Measurements from ENCODE around the gene DKK2. TPM values are rescaled to one million over a fixed set of nuclear protein-coding genes. Genes with fewer than 3 reads are reported as not detected.

DKK2 gene
- total RNA-seq, 1 experiment from 2014 or later: not detected

GRCh38 chr4:107034091-107034995 is 1.8 kb downstream of the DKK2 start:
- Histone ChIP-seq H3K4me1 (ENCODE audit: insufficient read depth, low read length) (no peaks in the 10 kb centered on the region), H3K27me3 (ENCODE audit: low read length) (peaks cover 64% of the 10 kb centered on the region), H3K9ac (ENCODE audit: low read length) (no peak overlapping the region), H3K4me3 (ENCODE audit: low read length) (no peak overlapping the region), H3K9me3 (ENCODE audit: low read length) (no peaks in the 10 kb centered on the region), H3K36me3 (ENCODE audit: low read depth, low read length) (no peaks in the 10 kb centered on the region), H3K4me2 (ENCODE audit: low read length) (no peak overlapping the region), H4K20me1 (ENCODE audit: low read length) (no peaks in the 10 kb centered on the region), H3F3A (ENCODE audit: low read length, unreplicated experiment) (no peaks in the 10 kb centered on the region), H3K27ac (ENCODE audit: low read length) (no peak overlapping the region), H3K9me2 (replicated peaks; ENCODE audit: low read length) (no peaks in the 10 kb centered on the region), H3K79me2 (ENCODE audit: low read length) (no peaks in the 10 kb centered on the region), H2AFZ (ENCODE audit: low read length) (no peak overlapping the region)
- no peak for TF ChIP-seq CTCF (conservative IDR thresholded peaks at IDR 0.05; ENCODE audit: low read depth, low read length)
- TF ChIP-seq EZH2 (IDR thresholded peaks at IDR 0.05; ENCODE audit: low read length, unreplicated experiment): no peak
- TF ChIP-seq EZH2phosphoT487 (IDR thresholded peaks at IDR 0.05; ENCODE audit: borderline replicate concordance, low read length): no peak
- POLR2A ChIA-PET (ENCODE audit: unreplicated experiment): no interaction called here
- DNase-seq (no peak), ATAC-seq (no peak)
- intact Hi-C loops (cut with micrococcal nuclease): no loop called here
- no TSS peak for BruUV-seq (replicated peaks)
- CTCF ChIA-PET: no interaction called here

DNA sequence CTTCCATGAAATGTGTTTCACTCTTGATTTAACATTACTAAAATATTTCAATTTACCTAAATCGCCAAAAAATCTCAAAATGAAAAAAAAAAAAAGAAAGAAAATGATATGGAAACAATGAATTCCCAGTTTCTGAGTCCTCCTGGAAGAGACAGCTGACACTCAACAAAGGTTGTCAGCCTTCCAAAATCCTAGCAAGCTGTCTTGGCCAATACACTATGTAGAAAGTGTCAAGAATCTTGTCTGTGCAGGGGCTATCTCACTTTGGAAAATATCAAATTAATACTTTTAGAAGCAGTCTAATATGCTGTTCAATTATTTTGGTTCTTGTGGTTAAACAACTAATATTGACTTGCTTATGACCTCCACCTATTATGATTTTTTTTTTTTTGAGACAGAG is 8.7 kb downstream of the DKK2 start:
- H3K4me3 ChIP-seq (ENCODE audit: low read length): no peak overlapping the region
- H3K4me2 ChIP-seq (ENCODE audit: low read length): no peak overlapping the region

More for the DNA sequence above, 8.7 kb downstream of the DKK2 start:
- ChIA-PET CTCF (no interaction called here), POLR2A (ENCODE audit: unreplicated experiment) (no interaction called here)
- Histone ChIP-seq H3K79me2 (ENCODE audit: low read length) (no peaks in the 10 kb centered on the region), H3K9me3 (ENCODE audit: low read length) (no peaks in the 10 kb centered on the region), H3K9ac (ENCODE audit: low read length) (no peak overlapping the region), H3F3A (ENCODE audit: low read length, unreplicated experiment) (no peaks in the 10 kb centered on the region), H4K20me1 (ENCODE audit: low read length) (no peaks in the 10 kb centered on the region), H3K27ac (ENCODE audit: low read length) (no peak overlapping the region), H3K4me1 (ENCODE audit: insufficient read depth, low read length) (no peaks in the 10 kb centered on the region), H2AFZ (ENCODE audit: low read length) (no peak overlapping the region), H3K36me3 (ENCODE audit: low read depth, low read length) (no peaks in the 10 kb centered on the region), H3K9me2 (replicated peaks; ENCODE audit: low read length) (no peaks in the 10 kb centered on the region), H3K27me3 (ENCODE audit: low read length) (peaks cover 35% of the 10 kb centered on the region)
- BruUV-seq (replicated peaks): no TSS peak
- ATAC-seq: no peak
- DNase-seq: no peak
- intact Hi-C loops (cut with micrococcal nuclease): no loop called here
- no peak for TF ChIP-seq EZH2 (IDR thresholded peaks at IDR 0.05; ENCODE audit: low read length, unreplicated experiment)
- no peak for TF ChIP-seq CTCF (conservative IDR thresholded peaks at IDR 0.05; ENCODE audit: low read depth, low read length)
- no peak for TF ChIP-seq EZH2phosphoT487 (IDR thresholded peaks at IDR 0.05; ENCODE audit: borderline replicate concordance, low read length)

All from PC-3 (cell line).